Nephron (organoid): ENCODE data around the gene DBNL.

Experiments
- H3K27ac Mint-ChIP-seq, 3 experiments: 2 replicates each; pipeline ENCODE4 v1.8.0; 2020; ENCODE audit warnings: mixed read lengths in 3 of 3, mild to moderate bottlenecking in 2 of 3, moderate library complexity in 1 of 3
- H3K27me3 Mint-ChIP-seq: 2 replicates; pipeline ENCODE4 v1.8.0; 2021; ENCODE audit warnings: low read depth, mild to moderate bottlenecking, moderate library complexity, mixed read lengths
- H3K36me3 Mint-ChIP-seq: 2 replicates; pipeline ENCODE4 v1.8.0; 2020; ENCODE audit warnings: low read depth, mixed read lengths
- H3K4me1 Mint-ChIP-seq: 2 replicates; pipeline ENCODE4 v1.8.0; 2020; ENCODE audit warnings: mixed read lengths
- H3K4me3 Mint-ChIP-seq, 3 experiments: 2 replicates each; pipeline ENCODE4 v1.8.0; 2020; ENCODE audit warnings: mild to moderate bottlenecking in 3 of 3, mixed read lengths in 3 of 3, moderate library complexity in 2 of 3
- H3K9me3 Mint-ChIP-seq: 2 replicates; pipeline ENCODE4 v1.8.0; 2020; ENCODE audit warnings: mixed read lengths
- TF ChIP-seq, protein P1 (sequence below), 3 experiments: fragments of 200-600 bp; sonication (generic); IDR thresholded peaks; one replicate each; pipeline ENCODE4 v1.5.0; 2021; ENCODE audit warnings: antibody characterized with exemption in 3 of 3; ENCODE audit not compliant: unreplicated experiment in 3 of 3

The DBNL gene

DNA sequence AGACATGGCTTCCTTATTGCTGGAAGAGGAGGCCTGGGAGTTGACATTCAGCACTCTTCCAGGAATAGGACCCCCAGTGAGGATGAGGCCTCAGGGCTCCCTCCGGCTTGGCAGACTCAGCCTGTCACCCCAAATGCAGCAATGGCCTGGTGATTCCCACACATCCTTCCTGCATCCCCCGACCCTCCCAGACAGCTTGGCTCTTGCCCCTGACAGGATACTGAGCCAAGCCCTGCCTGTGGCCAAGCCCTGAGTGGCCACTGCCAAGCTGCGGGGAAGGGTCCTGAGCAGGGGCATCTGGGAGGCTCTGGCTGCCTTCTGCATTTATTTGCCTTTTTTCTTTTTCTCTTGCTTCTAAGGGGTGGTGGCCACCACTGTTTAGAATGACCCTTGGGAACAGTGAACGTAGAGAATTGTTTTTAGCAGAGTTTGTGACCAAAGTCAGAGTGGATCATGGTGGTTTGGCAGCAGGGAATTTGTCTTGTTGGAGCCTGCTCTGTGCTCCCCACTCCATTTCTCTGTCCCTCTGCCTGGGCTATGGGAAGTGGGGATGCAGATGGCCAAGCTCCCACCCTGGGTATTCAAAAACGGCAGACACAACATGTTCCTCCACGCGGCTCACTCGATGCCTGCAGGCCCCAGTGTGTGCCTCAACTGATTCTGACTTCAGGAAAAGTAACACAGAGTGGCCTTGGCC lies 16.6 kb downstream of the DBNL start:
- Mint-ChIP-seq H3K4me3 (no peak overlapping the region), H3K36me3 (peaks cover 39% of the 10 kb centered on the region), H3K4me1 (peaks cover 14% of the 10 kb centered on the region), H3K9me3 (no peaks in the 10 kb centered on the region), H3K27me3 (peaks cover 4% of the 10 kb centered on the region), H3K27ac (no peak overlapping the region)
- TF ChIP-seq, protein P1, sequence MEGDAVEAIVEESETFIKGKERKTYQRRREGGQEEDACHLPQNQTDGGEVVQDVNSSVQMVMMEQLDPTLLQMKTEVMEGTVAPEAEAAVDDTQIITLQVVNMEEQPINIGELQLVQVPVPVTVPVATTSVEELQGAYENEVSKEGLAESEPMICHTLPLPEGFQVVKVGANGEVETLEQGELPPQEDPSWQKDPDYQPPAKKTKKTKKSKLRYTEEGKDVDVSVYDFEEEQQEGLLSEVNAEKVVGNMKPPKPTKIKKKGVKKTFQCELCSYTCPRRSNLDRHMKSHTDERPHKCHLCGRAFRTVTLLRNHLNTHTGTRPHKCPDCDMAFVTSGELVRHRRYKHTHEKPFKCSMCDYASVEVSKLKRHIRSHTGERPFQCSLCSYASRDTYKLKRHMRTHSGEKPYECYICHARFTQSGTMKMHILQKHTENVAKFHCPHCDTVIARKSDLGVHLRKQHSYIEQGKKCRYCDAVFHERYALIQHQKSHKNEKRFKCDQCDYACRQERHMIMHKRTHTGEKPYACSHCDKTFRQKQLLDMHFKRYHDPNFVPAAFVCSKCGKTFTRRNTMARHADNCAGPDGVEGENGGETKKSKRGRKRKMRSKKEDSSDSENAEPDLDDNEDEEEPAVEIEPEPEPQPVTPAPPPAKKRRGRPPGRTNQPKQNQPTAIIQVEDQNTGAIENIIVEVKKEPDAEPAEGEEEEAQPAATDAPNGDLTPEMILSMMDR (IDR thresholded peaks at IDR 0.05; ENCODE audit: unreplicated experiment in 3 of 3): no peak

DNA sequence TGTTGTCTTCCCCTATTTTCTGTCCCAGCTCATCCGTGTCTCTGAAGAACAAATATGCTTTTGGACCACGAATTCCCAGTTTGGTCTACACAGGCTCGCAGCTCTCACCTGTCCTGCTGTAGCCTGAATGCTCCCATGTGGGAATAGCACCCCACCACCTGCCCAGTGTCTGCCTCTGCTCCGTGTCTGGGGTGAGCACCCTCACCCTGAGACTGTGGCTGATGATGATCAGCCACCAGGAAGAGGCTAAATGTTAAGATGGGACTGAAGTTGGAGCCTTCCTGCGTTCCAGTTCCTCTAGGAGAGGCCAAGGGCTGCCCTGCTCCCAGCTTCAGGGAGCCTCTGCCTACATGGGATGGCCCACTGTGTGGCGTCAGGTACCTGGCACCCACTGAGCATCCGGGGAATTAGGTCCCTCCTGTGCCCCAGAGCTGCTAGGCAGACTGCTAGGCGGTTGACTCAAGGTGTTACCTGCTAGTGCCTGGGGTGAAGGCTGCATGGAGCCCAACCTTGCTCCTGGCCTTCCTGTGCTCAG lies 17.2 kb downstream of the DBNL start:
- H3K9me3 Mint-ChIP-seq: no peaks in the 10 kb centered on the region
- peaks cover 18% of the 10 kb centered on the region for H3K4me1 Mint-ChIP-seq
- peaks cover 34% of the 10 kb centered on the region for H3K36me3 Mint-ChIP-seq
- H3K27ac Mint-ChIP-seq: no peak overlapping the region
- H3K4me3 Mint-ChIP-seq: no peak overlapping the region
- TF ChIP-seq, protein P1 (IDR thresholded peaks at IDR 0.05; ENCODE audit: unreplicated experiment in 3 of 3): no peak
- peaks cover 4% of the 10 kb centered on the region for H3K27me3 Mint-ChIP-seq

DNA sequence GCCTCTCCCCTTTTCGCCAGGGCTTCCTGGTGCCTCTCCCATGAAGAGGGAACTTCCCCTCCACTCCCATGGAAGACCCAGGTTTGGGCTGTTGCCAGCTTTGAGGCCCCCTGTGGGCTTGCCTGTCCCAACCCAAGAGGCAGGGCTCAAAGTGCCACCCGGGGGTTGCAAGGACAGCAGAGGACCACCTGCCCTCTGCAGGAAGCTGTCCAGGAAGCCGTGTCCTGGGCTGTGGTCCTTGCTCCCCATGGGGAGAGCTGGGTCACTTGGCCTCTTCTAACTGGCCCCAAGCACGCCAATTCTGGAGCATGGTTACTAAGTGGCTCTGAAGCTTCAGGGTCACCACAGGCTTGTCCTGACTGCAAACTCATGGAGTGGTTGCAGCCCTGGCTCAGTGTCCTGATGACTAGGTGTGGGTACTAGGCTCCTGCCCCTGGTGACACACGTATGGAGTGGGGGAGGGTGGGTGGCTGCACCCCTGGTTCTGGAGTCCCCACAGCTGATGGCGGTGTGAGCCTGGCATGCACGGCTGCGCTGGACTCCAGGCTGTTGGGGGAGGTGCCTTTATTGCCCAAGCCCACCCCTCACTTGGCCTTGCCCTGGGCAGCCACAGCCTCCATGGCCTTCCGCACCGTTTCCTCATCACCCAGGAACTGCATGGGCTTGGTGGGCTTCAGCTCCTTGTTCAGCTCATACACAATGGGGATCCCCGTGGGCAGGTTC lies 17.8 kb downstream of the DBNL start:
- peaks cover 35% of the 10 kb centered on the region for H3K36me3 Mint-ChIP-seq
- H3K4me1 Mint-ChIP-seq: peaks cover 23% of the 10 kb centered on the region
- no peak overlapping the region for H3K4me3 Mint-ChIP-seq
- H3K27me3 Mint-ChIP-seq: peaks cover 4% of the 10 kb centered on the region
- H3K9me3 Mint-ChIP-seq: no peaks in the 10 kb centered on the region
- no peak overlapping the region for H3K27ac Mint-ChIP-seq
- TF ChIP-seq, protein P1 (IDR thresholded peaks at IDR 0.05; ENCODE audit: unreplicated experiment in 3 of 3): no peak

DNA sequence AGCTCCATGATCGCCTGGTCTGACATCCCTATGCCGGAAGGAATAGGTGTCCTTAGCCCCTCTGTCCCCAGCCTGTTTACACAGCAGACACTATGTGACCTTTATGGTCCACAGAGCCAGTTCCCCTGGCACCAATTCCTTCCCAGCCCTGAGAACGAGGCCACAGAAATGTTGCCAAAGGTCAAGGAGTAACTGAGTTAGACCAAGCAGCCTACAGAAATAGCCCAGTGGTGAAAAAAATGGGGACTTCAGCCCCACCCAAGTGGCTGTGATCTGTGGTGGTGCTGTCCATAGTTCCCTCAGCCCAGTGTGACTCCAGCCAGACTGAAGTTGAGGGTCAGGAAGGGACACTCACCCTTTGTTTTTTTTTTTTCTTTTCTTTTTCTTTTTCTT lies 18.4 kb downstream of the DBNL start:
- TF ChIP-seq, protein P1 (IDR thresholded peaks at IDR 0.05; ENCODE audit: unreplicated experiment in 3 of 3): no peak
- peaks cover 28% of the 10 kb centered on the region for H3K4me1 Mint-ChIP-seq
- H3K27me3 Mint-ChIP-seq: peaks cover 4% of the 10 kb centered on the region
- H3K4me3 Mint-ChIP-seq: no peak overlapping the region
- H3K9me3 Mint-ChIP-seq: no peaks in the 10 kb centered on the region
- H3K36me3 Mint-ChIP-seq: peaks cover 29% of the 10 kb centered on the region
- H3K27ac Mint-ChIP-seq: no peak overlapping the region

DNA sequence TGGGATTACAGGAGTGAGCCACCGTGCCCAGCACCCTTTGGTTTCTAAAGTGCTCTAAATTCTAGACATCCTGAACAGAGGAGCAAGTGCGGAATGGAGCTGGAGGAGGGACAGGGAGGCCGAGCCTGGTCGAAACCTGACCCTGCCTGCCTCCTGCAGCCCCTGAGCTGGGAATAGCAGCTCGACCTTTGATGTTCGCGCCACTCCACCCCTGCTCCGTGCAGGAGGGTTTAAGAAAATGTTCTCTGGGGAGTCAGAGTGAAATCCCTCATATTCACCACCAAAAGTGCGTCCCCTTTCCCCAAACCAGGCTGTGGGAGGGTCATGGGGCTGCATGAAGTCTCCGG lies 19.0 kb downstream of the DBNL start:
- TF ChIP-seq, protein P1 (IDR thresholded peaks at IDR 0.05; ENCODE audit: unreplicated experiment in 3 of 3): no peak
- Mint-ChIP-seq H3K36me3 (peaks cover 24% of the 10 kb centered on the region), H3K4me1 (peaks cover 31% of the 10 kb centered on the region), H3K4me3 (no peak overlapping the region), H3K27me3 (peaks cover 4% of the 10 kb centered on the region), H3K9me3 (no peaks in the 10 kb centered on the region), H3K27ac (no peak overlapping the region)
